HG03342 (cell line): Measurements from ENCODE around the gene PLK5.
"Not testable (repeated sequence)": the region's sequence is repeated elsewhere in the genome, so short reads cannot be mapped to it uniquely, and the experiment has no call there.

Experiments used
- ATAC-seq: cut with Tn5 transposase; IDR thresholded peaks from one replicate; pipeline ENCODE4 v1.9.1; 2021; ENCODE audit warnings: mild to moderate bottlenecking, moderate library complexity; ENCODE audit not compliant: unreplicated experiment

Gene PLK5, protein sequence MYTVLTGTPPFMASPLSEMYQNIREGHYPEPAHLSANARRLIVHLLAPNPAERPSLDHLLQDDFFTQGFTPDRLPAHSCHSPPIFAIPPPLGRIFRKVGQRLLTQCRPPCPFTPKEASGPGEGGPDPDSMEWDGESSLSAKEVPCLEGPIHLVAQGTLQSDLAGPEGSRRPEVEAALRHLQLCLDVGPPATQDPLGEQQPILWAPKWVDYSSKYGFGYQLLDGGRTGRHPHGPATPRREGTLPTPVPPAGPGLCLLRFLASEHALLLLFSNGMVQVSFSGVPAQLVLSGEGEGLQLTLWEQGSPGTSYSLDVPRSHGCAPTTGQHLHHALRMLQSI

GRCh38 chr19:1523412-1524286 is at the start of gene PLK5:
PLK5 (plus strand) TSS chr19:1524077; CDS start chr19:1526997, 2,920 bp downstream.
- ATAC-seq = no peak

DNA sequence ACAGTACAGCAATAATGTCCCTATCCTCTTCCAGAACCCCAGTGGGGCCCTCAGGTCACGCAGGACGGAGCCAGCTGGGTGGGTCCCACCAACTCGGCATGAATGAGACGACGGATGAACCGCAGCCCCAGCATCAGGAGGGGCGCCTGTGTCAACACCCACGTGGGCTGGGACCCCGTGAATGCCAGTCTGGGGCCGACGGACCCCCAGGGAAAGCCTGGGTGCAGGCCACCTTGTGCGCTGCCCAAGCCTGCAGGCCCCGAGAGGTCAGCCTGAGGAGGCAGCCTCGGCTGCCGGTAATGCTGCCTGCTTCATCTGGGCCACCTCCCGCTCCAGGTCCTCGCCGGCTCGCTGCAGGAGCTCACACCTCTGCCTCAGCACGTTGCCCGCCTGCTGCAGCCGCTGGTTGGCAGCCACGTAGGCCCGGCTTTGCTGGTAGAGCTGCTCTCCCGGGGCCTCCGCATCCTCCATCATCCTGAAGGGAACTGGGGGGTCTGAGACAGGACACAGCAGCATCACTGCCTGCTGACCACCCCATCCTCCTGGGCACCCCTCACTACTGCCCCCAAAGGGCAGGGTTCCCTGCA is 49.0 kb upstream of the PLK5 start:
- no peak for ATAC-seq

DNA sequence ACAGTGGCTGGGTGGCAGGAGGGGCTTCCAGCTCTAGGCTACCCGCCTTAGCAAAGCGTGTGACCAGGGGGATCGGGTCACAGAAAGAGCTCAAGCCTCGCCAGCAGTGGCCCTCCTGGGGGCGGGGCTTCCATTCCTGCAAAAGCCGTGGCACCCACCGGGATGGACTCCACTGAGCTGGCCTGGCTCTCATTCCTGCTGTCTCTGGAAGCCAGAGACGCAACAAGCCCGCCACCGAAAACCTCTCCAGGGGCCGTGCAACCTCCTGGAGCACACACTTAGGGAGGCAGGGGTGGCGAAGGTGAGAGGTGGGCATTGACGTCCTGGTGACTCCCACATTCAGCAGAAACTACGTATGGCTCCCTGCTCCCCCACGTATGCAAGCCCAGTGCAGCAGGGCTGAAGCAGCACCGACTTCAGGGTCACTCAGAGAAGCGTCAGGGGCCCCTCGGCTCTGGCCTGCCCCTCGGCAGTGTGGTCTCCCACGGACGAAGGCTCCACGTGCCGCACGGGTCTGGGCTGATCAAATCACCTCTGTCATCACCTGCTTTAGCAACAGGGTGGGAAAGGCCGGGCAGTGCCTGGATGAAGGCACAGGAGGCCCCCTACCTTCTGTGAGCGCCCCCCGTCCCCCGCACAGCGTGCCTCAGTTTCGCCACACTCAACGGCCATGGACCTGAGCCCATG is 48.0 kb upstream of the PLK5 start:
- no peak for ATAC-seq

DNA sequence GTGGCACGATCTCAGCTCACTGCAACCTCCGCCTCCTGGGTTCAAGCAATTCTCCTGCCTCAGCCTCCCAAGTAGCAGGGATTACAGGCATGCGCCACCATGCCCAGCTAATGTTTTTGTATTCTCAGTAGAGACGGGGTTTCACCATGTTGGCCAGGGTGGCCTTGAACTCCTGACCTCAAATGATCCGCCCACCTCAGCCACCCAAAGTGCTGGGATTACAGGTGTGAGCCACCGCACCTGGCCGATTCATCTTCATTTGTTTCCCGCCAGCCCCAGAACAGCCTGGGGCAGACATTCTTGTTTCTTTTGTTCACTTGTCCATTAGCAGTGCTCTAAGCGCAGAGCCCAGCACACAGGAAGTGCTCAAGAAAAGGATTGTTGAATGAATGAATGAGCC is 46.8 kb upstream of the PLK5 start:
- not testable (repeated sequence) for ATAC-seq

DNA sequence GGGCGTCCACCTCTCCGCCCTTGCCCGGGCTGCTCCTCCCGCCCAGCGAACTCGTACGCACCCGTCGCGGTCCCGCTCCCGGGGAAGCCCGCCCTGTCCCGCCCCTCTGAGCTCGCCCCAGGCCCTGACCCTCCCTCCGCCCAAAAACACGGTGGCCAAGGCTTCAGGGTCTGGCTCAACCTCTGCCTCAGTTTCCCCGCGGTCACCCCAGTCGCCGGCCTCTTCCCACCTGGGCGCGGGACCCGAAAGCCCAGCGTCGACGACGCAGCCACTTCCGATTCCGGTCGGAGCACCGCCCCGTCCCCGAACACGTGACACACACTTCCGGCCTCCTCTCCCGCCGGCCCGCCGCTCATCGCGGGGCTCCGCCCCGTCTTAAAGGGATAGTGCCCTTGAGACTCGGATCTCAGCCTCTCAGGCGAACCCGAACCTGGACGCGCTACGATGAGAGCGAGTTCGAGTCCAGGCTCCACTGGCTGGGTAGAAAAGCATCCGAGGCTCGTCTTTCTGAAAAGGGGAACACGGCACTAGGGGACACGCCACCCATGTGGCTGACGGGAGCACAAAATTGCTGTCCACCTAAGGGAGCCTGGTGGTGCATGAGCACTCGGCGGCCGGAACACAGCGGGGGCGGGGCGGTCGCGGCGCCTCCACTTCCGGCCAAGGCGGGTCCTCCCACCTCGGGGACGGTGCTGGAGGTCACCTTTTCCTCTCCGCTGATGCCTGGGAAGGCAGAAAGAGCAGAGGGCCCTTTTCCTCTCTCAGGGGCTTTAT is 44.8 kb upstream of the PLK5 start, which contains the start of gene C19orf25:
Gene C19orf25, minus strand, starts transcription at position 282 of the 774 bp plus-strand sequence. CDS start 312 bp downstream, outside the sequence.
- peak; percentile 90 for ATAC-seq

DNA sequence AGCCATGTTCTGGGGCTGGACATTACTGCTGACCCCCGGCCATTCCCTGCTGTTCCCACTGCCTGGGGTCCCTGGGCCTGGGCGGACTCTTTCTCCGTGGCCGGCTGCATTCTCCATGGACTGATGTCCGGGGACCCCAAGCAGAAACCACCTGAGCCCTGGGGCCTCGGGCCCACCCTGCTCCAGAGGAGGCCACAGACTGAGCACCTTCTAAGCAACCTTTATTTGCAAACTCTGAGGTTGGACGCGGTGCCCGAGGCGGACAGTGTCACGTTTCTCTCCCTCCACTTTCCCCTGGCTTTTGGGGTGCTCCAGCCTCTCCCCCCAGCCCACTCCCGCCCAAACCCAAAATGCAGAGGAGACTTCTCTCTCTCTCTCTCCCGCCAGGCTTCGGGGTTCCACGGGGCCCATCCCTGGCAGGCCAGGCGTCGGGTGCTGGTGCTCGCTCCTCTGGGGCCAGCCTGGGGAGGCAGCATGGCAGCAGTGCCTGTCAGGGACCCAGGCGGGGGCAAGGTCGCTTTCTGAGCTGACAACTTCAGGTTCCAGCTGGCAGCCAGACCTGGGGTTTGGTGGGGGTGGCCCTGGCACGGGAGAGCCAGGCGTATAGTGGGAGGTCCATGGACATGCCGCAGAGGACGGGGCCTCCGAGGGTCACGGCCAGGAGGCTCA is 42.5 kb upstream of the PLK5 start:
- ATAC-seq = no peak

DNA sequence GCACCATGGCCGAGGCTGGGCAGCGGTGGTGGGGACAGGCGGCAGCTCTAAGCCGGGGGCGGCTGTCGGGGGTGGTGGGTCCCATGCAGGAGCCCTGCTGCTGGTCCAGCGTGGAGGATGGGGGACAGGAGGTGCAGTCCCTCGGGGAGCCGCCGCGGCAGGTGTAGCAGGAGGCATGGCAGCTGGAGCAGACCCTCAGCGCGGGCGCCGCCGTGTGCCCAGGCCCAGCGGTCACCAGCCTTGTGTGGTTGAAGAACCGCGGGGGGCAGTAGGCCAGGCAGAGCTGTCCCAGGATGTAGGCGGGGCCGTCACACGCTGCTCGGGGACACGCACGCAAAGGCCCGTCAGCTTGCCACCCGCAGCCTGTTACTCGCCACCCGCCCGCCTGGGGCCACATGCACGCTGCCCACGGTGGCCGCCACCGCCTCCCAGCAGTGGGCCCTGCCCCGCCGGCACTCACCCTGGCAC is 42.0 kb upstream of the PLK5 start:
- no peak for ATAC-seq

GRCh38 chr19:1482361-1483130 is 41.3 kb upstream of the PLK5 start:
- no peak for ATAC-seq

DNA sequence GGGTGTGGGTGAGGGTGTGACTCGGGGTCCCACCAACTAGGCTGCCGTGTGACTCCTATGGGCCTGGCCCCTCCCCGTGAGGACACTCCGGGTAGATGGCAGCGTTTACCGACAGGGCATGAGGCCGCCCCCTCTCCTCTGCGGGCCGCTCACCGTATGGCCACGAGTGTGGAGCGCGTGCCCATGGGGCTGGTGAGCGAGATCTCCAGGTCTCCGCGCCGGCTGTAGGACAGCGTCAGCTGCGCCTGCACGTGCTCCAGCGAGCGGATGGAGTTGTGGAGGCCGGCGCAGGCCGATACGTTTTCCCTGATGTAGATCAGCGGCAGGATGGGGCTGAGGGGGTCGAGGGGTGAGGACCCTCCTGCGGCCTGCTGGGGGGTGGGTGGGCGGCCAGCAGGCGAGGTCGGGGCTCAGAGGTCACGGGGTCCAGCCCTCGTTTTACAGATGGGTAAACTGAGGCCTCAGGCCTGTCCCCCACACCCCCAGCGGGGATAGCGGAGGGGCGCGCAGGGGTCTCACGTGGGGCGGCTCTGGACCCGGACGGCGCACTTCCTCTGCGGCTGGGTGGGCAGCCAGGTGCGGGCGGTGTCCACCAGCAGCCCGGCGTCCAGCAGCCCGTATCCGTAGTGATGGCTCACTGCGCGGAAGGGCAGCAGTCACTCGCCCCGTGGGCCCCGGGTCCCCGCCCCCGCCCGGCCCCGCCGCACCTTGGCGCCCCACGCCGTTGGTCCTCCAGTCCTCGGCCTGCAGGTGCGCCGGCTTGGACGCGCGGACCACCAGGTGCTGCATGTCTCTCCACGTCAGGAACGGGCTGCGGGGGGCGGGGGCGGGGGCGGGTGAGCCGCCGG is 40.5 kb upstream of the PLK5 start:
- no peak for ATAC-seq

- no peak for ATAC-seq
Observed at GRCh38 chr19:1483979-1484428, 39.9 kb upstream of the PLK5 start.

DNA sequence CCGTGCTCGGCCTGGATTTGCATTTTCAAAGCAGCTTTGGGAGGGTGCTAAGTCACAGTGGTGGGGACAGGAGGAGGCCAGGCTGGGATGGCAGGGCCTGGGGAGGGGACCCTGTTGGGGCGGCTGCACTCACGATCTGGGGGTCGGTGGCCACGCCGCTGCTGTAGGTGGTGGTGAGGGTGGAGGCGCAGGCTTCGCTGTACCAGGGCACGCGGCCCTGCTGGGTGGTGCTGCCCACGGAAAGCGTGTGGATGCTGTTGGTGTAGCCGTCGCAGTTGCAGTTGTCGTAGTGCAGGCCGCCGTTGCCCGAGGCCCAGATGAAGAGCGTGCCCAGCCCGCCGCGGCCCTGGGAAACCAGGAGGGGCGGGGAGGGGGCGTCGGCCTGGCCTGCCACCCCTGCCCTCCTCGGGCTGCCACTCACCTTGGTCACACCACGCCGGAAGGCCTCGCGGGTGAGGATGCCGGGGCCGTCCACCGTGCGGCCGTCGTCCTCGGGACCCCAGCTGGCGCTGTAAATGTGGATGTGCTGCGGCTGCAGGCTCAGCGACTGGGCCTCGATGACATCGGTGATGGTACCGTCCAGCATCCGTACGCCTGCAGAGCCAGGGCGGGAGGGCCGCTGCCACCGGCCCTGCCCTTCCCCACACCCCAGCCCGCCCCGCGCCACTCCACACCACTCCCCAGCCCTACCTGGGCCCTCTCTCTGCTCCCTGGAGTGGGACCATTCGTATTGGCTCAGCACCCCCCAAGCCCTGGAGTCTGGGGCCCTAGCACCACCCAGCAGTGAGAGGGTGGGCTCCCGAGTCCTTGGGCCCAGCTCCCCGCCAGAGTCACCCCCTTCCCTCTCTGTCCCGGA is 36.9 kb upstream of the PLK5 start:
- ATAC-seq = no peak

DNA sequence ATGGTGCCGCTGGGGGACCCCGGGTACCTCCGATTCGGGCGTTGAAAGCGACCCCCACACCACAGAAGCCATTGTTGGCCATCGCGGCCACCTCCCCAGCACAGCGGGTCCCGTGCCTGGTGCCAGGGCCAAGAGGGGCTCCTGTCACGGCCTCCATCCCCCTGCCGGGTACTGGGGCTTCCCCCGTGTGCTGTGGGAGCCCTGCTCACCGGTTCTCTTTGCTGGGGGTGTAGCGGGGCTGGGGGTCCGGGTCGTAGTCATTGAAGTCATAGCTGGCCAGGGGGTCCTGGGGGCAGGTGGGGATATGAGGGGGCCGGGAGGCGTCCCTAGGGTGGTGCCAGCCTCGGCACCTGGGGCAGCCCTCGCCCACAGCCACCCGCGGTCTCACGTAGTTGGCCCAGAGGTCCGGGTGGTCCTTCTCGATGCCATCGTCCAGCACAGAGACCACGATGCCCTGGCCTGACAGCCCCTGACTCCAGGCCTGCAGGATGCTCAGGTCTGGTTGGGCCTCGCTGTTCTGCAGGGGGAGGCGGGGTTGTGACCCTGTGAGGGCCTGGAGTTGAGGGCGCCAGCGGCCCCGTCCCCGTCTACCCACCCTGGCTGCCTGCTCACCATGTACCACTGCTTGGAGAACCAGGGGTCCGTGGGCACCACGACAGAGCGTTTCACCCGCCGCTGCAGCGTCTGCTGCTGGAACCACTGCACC is 36.1 kb upstream of the PLK5 start:
- no peak for ATAC-seq

- ATAC-seq = no peak
Observed at GRCh38 chr19:1488282-1488601, 35.6 kb upstream of the PLK5 start.

DNA sequence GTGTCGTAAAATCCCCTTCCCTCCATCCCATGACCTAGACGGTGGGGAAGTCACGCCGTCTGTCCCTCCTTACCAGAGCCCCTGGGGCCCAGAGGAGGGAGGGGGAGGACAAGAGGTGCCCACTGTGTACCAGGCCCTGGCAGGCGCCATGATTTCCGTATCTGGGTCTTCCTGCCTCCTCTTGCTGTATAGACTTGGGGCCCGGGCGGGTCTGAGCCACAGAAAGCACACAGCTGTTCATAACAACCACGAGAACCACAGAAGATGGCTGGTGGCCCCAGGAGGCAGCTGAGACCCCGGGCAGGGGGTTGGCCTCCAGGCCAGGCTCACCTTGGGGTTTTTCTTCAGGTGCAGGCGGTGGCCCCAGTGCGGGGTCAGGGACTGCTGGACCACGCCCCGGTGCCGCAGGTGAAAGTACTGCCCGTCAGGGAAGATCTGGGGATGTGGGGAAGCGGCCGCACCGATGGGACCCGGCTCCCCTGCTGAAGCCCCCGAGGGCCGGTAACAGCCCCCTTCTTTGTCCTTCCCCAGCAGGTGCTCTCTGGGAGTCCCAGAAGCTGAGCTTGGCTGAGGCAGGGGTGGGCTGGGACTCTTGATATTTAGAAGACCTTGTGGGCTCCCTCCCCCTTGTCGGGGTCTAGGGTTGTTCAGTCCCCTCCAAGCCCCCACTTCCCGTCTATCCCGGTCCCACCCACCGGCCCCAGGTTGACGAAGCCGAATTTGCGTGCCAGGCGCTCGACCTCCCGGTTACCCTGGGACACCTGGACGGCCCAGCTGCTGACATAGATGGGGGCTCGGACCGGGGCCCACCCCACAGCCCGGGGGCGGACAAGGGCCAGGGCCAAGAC is 34.2 kb upstream of the PLK5 start:
- no peak for ATAC-seq

GRCh38 chr19:1490311-1491113 is 33.4 kb upstream of the PLK5 start, which contains the start of gene PCSK4:
PCSK4 (minus strand) TSS chr19:1490350; CDS start chr19:1490346, 4 bp downstream.
- ATAC-seq = peak; percentile 75
